ENCODE data around the gene CERS5.

CERS5 gene

DNA sequence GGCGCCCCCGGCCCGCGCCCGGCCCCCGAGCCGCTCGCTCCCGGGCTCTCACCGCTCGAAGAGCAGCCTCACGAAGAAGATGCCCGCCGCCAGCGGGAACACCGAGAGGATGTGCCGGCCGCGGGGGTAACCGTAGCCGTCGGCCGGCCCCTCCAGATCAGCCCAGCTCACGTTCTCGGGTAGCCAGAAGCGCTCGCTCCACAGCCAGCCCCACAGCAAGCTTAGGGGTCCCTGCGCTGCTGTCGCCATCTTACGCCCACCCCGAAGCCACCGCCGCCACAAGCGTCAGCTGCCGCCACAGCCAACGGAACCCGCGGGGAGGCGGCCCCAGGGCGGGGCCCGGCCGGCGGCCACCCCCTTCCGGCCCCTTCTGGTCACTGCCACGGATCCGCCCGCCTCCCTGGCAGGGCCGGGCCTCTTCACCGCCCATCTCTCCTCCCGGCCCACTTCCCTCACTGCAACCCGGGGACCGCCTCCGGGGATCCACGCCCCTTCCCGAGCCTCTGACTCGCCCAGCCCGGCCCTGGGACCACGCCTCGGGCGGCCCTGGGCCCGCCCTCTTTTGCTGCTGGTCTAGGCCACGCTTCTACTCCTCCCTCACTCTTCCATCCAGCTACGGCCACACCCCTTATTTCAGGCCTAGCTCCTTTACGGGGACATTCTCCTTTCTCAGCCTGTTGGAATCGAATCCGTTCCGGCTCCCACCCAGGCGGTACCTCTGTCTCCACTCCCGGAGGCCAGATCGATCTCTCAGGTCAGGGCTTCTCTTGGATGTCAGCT, at the start of gene CERS5:
TSS of gene CERS5 (minus strand) at position 321 of the 780 bp plus-strand sequence. CDS start at position 249, 72 bp downstream.
- DNase-seq (ENCODE audit: low read depth in 2 of 2): peak; percentile 88 to 91

DNA sequence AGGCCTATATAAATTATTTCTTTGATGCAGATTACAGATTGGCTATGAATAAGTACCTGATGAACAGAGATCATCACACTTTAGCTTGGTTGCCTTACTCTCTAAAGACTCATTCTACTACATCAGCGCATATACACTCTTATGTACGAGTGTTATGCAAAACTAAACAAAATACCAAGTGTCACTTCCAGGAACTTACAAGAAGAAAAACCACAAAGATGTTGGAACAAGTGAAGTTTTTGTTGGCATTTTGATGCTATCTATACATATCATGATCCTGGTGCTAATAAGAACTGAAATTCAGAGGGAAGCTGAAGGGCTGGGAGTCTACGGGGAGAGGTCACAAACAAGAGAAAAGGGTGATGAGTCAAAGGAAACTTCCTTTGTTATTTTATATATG, 47.9 kb upstream of the CERS5 start:
- DNase-seq (ENCODE audit: low read depth in 2 of 2): no peak

GRCh38 chr12:50214018-50214417, 46.8 kb upstream of the CERS5 start:
- no peak for DNase-seq (ENCODE audit: low read depth in 2 of 2)

DNA sequence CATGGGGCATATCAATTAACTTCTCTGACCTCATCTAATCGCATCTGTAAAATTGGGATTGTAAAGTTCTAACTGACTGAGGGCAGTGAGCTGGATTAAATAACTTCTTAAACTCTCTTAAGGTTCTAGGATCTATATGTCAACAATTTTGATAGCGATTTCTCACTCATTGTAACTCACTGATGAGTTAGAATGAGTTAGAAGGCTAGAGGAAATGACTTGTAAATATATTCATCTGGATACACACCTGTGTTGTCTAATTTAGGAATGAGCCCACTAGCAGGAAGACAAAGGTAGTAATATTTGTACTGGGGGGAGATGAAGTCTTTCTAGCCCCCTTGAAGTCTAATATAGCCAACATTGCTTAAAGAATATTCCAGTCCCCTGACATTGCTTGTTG, 46.3 kb upstream of the CERS5 start:
- no peak for DNase-seq (ENCODE audit: low read depth in 2 of 2)

DNA sequence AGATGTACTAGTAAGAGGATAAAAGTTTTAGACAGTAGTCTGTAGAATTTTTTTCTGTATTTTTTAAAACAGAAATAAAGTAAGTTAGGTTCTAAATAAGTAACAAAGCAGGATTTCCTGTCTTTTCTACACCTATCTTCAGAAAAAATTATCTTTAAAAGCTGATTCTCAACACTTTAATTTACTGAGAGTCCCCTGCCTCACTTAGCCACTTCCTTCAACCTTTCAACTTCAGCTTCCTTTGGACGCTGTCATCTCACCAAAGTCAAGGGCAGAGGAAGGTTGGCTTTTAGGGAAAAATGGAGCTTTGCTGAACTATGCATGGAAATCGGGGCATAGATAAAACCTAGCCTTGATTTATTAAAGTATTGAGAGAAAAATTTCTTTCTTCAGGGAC, 44.9 kb upstream of the CERS5 start:
- no peak for DNase-seq (ENCODE audit: low read depth in 2 of 2)

GRCh38 chr12:50211392-50212070, 44.4 kb upstream of the CERS5 start:
- DNase-seq (ENCODE audit: low read depth in 2 of 2): no peak

GRCh38 chr12:50207424-50207823, 40.3 kb upstream of the CERS5 start:
- no peak for DNase-seq (ENCODE audit: low read depth in 2 of 2)

- DNase-seq (ENCODE audit: low read depth in 2 of 2): no peak
Observed at GRCh38 chr12:50205648-50206047, 38.5 kb upstream of the CERS5 start.

- DNase-seq (ENCODE audit: low read depth in 2 of 2): no peak
Observed at GRCh38 chr12:50203691-50204090, 36.5 kb upstream of the CERS5 start.

- no peak for DNase-seq (ENCODE audit: low read depth in 2 of 2)
Observed at GRCh38 chr12:50201987-50202521, 34.9 kb upstream of the CERS5 start.

GRCh38 chr12:50200552-50201273, 33.5 kb upstream of the CERS5 start:
- DNase-seq (ENCODE audit: low read depth in 2 of 2): no peak

DNA sequence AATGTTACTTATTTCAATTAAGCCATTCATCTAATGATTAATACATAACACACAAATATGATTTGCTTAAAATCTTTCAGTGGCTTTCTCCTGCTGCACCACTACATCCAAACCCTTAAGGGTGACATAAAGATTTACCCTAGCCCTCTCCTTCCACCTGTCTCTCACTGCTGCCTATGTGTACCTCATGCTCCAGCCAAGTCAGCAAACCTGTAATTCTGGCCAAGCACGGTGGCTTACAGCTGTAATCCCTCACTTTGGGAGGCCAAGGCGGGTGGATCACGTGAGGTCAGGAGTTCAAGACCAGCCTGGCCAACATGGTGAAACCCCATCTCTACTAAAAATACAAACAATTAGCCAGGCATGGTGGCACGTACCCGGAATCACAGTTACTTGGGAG, 31.7 kb upstream of the CERS5 start:
- no peak for DNase-seq (ENCODE audit: low read depth in 2 of 2)

GRCh38 chr12:50197297-50197727, 30.1 kb upstream of the CERS5 start:
- no peak for DNase-seq (ENCODE audit: low read depth in 2 of 2)

DNA sequence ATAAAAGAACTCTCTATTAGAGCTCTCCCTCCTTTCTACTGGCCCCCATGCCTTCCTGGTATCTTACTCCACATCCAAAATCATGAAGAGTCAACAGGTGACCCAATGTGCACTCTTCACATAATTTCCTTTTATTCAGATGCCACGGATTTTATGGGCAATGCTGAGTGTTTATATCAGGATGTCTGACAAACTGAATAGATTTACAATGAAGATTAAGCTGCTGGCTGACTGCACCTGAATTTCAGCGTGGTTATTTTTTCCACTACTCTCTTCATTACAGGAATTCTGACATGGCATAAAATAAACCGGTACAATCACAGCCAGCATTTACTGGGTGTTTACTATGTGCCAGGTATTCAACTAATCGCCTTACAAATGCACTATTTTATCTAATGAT, 29.4 kb upstream of the CERS5 start:
- no peak for DNase-seq (ENCODE audit: low read depth in 2 of 2)

GRCh38 chr12:50195832-50196231, 28.7 kb upstream of the CERS5 start:
- DNase-seq (ENCODE audit: low read depth in 2 of 2): no peak

- DNase-seq (ENCODE audit: low read depth in 2 of 2): no peak
Observed at GRCh38 chr12:50192908-50193307, 25.7 kb upstream of the CERS5 start.

GRCh38 chr12:50192236-50192635, 25.1 kb upstream of the CERS5 start:
- no peak for DNase-seq (ENCODE audit: low read depth in 2 of 2)

GRCh38 chr12:50190859-50191258, 23.7 kb upstream of the CERS5 start:
- DNase-seq (ENCODE audit: low read depth in 2 of 2): no peak

- DNase-seq (ENCODE audit: low read depth in 2 of 2): no peak
Observed at GRCh38 chr12:50188875-50189575, 21.9 kb upstream of the CERS5 start.

GRCh38 chr12:50188241-50188781, 21.1 kb upstream of the CERS5 start:
- DNase-seq (ENCODE audit: low read depth in 2 of 2): no peak

- no peak for DNase-seq (ENCODE audit: low read depth in 2 of 2)
Observed at GRCh38 chr12:50187084-50187900, 20.1 kb upstream of the CERS5 start.
